HG03342 (cell line): Measurements from ENCODE around the gene F8.

ENCODE experiments used
- ATAC-seq: cut with Tn5 transposase; IDR thresholded peaks from one replicate; pipeline ENCODE4 v1.9.1; 2021; ENCODE audit warnings: mild to moderate bottlenecking, moderate library complexity; ENCODE audit not compliant: unreplicated experiment

F8 gene

DNA sequence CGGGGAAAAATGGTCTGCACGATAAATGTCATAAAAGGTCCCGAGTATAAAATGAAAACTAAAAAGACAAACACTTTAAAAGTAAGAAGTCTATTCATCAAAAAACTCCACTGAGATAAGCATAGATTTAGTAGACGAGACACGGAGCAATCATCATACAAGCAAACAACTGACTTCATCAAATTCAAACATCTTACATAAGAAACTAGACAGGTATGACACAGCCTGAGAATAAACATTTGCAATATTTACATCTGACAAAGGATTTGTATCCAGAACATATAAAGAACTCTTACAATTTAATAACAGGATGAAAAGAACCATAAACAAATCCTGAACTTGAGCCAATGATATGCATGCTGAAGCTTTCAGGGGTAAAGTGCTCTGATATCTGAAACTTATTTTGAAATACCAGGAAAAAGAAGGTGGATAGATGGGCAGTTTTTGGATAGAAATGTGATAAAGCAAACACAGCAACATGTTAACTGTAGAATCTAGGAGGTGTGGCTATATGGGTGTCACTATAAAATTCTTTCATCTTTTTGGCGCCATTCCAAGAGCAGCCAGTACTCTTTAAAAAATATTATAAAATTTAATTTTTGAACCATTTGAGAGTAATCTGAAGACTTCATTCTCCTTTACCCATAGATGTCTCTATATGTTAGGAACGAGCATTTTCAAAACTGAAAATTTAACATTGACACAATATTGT is 229.3 kb downstream of the F8 start:
- no peak for ATAC-seq

DNA sequence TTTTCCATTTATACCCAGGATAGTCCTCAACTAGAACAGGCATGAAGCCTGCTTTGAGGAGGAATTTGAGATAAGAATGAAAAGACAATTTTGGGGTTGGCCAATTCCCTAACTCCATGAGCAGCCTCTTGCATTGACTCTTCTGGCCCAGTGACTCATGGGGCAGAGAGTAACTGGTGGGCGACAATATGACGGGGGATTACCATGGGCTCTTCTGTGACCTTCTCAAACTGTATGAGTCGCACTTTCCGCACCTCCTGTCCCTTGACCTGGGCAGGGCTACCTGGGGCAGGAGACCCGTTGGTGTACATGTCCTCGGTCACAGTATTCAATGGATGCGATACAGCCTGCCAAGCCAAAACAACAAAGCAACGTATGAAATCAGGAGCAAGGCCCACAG is 230.6 kb downstream of the F8 start:
- ATAC-seq = no peak

DNA sequence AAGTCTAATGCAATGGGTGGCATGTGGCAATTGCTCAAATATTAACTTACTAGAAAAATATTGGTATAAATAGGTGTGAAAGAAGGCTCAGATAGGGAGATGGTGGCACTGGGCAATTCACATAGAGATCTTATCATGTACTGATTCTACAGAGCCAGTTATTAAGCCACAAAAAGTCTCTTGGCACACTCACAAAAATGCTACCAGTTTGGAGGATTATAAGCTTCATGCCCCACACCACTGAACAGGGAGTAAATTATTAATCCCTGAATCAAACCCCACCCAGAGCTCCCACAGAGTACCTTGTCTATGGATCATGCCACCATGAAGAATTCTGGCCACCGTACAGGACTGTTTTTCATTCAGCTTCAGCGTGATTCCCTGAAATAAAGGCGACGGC is 231.1 kb downstream of the F8 start:
- no peak for ATAC-seq
